NCI-H2107 treated with DMSO at 0.1 percent for 48 hours (cell line): ENCODE results near the gene HMGXB4.

Experiments
- DNase-seq: peaks from one replicate; lab custom pipeline; 2025; ENCODE audit not compliant: unreplicated experiment; lab: John Stamatoyannopoulos, UW

HMGXB4 gene

GRCh38 chr22:35324762-35325161 lies 67.5 kb downstream of the HMGXB4 start:
- DNase-seq = no peak

DNA sequence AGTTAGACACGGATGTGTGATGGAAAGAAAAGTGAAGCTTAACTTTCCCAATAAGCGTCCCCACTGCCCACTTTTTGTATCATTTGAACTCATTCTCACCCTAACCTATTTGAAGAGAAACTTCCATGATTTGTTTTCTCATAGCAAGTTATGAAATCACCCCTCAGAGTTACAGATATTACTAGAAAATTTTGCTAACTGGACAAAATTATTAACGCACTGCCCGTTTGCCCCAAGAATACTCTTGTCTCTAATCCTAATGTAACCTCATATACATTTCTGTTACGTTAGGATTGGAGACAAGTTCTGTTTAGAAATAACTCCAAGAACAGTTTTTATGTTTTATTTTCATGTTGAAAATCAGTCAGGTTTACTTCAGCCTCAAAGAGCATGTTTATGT lies 67.9 kb downstream of the HMGXB4 start:
- no peak for DNase-seq

- no peak for DNase-seq
Measured at GRCh38 chr22:35326854-35327562, 69.7 kb downstream of the HMGXB4 start.

DNA sequence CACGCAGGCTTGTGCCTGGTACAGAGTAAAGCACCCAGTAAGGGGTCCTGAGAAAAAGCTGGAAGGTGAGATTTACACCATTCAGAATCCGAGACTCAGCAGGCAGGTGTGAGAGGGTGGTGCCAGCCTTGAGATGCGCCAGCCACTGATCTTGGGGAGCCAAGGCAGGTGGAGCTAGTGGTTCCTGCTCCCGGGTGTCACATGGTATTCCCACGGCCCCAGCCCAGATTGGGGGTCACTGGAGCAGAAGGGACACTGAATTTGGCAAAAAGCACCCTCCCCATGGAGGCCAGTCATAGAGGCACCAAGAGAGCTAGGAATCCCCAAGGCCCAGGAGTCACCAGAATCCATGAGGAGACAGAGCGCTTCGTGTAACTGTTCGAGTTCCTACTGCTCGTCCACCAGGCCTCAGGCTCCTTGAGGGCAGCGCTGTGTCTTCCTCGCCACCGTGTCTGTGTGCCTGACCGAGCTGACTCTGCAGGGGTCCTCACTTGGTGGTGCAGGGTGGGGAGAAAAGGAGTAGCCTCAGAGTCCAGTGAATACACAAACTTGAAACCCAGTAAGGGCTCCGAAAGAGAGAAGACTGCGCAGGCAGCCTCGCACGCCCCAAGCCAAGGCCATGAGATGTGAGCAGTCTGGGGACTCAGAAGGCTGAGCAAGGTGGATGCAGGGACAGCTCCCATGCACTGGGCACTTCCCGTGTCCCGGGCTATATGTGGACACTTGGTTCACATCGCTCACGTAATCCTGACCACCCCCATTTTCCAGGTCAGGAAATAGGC lies 70.6 kb downstream of the HMGXB4 start:
- no peak for DNase-seq

GRCh38 chr22:35328472-35328885 lies 71.2 kb downstream of the HMGXB4 start:
- DNase-seq = no peak

GRCh38 chr22:35329114-35329847 lies 72.0 kb downstream of the HMGXB4 start:
- no peak for DNase-seq

DNA sequence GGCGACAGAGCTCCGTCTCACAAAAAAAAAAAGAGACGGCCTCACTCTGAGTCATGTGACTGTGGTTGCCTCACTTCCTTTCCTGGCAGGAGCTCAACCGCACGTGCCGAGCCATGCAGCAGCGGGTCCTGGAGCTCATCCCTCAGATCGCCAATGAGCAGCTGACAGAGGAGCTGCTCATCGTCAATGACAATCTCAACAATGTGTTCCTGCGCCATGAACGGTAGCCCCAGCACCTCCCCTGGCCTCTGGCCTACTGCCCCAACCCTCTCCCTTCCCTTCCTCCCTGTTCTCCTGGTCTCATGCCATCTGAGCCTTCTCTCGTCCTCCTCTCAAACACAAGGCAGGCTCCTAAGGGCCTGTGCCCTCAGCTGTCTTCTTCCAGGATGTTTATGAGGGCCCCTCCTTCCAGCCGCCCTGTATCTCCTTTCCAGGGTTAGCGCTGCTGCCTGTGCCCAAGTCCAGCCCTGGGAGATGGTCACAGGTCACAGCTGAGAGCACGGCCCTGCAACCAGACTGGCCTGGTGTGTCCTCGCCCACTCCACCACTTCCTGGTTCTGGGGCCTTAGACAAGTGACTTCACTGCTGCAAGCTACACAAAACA lies 73.1 kb downstream of the HMGXB4 start:
- DNase-seq = no peak

GRCh38 chr22:35332278-35332677 lies 75.0 kb downstream of the HMGXB4 start:
- DNase-seq = no peak

GRCh38 chr22:35333220-35333619 lies 75.9 kb downstream of the HMGXB4 start:
- no peak for DNase-seq

GRCh38 chr22:35334004-35334403 lies 76.7 kb downstream of the HMGXB4 start:
- peak; percentile 13 for DNase-seq

- DNase-seq = no peak
Measured at GRCh38 chr22:35335468-35335867, 78.2 kb downstream of the HMGXB4 start.

- no peak for DNase-seq
Measured at GRCh38 chr22:35335936-35336781, 78.9 kb downstream of the HMGXB4 start.

DNA sequence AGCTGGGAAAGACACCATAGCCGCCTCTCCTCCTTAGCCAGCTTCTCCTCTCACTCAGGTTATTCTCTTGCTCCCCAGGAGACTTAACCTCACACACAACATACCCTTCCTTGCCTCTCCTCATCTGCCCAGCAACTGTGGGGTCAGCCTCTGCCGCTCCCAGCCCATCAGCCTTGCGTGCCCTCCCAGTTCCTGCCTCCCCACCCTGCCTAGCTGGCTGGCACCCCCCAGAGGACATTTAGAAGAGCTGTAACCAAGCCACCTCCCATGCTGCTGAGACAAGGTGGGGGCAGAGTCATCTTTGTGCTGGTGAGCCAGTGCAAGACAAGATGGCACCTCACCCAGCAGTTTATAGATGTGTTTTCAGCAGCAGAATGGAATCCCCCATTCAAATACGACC lies 80.6 kb downstream of the HMGXB4 start:
- peak; percentile 7 for DNase-seq

GRCh38 chr22:35341090-35341874 lies 84.0 kb downstream of the HMGXB4 start:
- no peak for DNase-seq

DNA sequence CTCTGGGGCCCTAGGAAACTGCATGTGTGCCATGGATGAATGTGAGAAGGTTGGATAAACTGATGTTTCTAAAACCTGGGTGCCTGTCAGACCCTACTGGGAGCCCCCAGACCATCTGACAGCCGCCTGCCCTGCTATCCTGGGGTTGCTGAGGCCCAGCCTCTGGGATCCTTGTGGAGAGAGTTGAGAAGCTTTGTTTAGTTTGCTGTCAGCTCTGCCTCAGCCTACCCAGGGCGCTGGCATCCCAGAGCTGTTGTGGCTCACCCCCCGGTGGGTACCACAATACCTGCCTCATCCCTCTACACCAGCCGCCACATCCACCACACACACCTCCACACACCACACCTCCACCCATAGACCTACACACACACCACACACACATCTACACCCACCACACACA lies 85.1 kb downstream of the HMGXB4 start:
- DNase-seq = no peak

- DNase-seq = no peak
Measured at GRCh38 chr22:35343664-35344550, 86.6 kb downstream of the HMGXB4 start.

DNA sequence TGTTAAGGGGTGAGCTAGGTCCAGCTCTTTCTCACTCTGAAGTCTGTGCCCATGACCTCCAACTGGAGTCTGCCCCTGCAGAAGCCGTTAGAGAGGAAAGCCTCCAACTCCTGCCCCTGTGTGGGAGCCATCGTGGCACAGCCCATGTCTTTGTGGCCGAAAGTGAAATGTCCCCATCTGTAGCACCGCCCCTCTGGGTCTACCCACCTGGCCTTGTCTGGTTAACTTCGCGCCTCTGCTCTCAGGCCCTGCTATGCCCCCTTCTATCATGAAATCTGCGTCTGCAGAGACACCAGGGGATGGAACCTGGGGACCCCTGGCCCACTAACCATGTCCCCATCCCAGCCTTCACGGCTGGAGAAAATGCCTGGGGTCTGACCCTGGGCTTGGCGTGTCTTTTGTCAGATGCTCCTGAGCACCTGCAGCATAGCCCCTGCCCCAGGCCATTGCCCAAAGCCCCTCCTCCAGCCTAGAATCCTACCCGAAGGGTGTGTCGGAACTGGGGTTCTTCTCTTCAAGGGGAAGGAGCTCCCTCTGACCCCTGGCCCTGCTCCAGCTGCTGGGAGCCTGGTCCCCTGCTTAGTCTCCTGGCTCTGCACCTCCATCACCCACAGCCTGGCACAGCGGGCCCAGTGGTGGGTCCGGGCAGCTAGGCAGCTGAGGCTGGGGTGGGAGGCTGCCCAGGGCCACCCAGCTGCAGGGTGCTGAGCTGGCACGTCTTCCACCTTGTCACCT lies 87.8 kb downstream of the HMGXB4 start:
- DNase-seq = no peak
